CD4-positive, alpha-beta T cell (primary cell): Measurements from ENCODE around the gene MED25. TPM values are rescaled to one million over a fixed set of nuclear protein-coding genes. Genes with fewer than 3 reads are reported as not detected.

Experiments
- ATAC-seq: fragments of 200-7000 bp; cut with Tn5 transposase; one replicate; pipeline ENCODE4 v1.10.0; 2022; ENCODE audit warnings: mild to moderate bottlenecking; ENCODE audit not compliant: poor library complexity
- CTCF ChIA-PET: fragments of 350-600 bp; sonication (Branson Sonifier 250); formaldehyde crosslinking; loops from one replicate; lab custom pipeline; 2021; ENCODE audit warnings: antibody characterized with exemption, inconsistent platforms; lab: Charles Lee
- POLR2A ChIA-PET: fragments of 350-600 bp; sonication (Branson Sonifier 250); formaldehyde crosslinking; loops from one replicate; lab custom pipeline; 2021; ENCODE audit warnings: antibody characterized with exemption, inconsistent platforms; lab: Charles Lee
- DNase-seq, 14 experiments: peaks; one replicate each; pipeline ENCODE4 v3.0.0-alpha.2; 2013 to 2020; ENCODE audit warnings: mixed read lengths in 2 of 14
- H3K27ac ChIP-seq, 2 donors: one replicate each; pipeline versions ENCODE4 v1.5.1 to v1.7.0; 2013; ENCODE audit warnings: low read length in 2 of 2, low read depth in 1 of 2, mild to moderate bottlenecking in 1 of 2
- H3K27me3 ChIP-seq, 2 experiments: 1 replicate in 1 of 2; 2 replicates in 1 of 2; pipeline versions ENCODE4 v1.6.1 to v1.7.0; 2013; ENCODE audit warnings: low read length in 2 of 2, control low read depth in 1 of 2, mild to moderate bottlenecking in 1 of 2, moderate library complexity in 1 of 2; ENCODE audit not compliant: insufficient read depth in 2 of 2, control insufficient read depth in 1 of 2
- H3K36me3 ChIP-seq: one replicate; pipeline ENCODE4 v1.6.1; 2013; ENCODE audit warnings: low read length, control low read depth; ENCODE audit not compliant: insufficient read depth
- H3K4me1 ChIP-seq: one replicate; pipeline ENCODE4 v1.6.1; 2013; ENCODE audit warnings: low read length, control low read depth; ENCODE audit not compliant: insufficient read depth
- H3K4me3 ChIP-seq: one replicate; pipeline ENCODE4 v1.5.1; 2013; ENCODE audit warnings: mild to moderate bottlenecking, low read length, moderate library complexity
- H3K9me3 ChIP-seq, 2 experiments: 1 replicate in 1 of 2; 2 replicates in 1 of 2; pipeline versions ENCODE4 v1.6.1 to v1.7.0; 2013; ENCODE audit warnings: low read length in 2 of 2, mild to moderate bottlenecking in 2 of 2, control low read depth in 1 of 2, moderate library complexity in 1 of 2; ENCODE audit not compliant: control insufficient read depth in 1 of 2, insufficient read depth in 1 of 2
- H3K27ac Mint-ChIP-seq: one replicate; pipeline ENCODE4 v1.8.0; 2020; ENCODE audit warnings: mixed read lengths
- H3K27me3 Mint-ChIP-seq: one replicate; pipeline ENCODE4 v1.8.0; 2021; ENCODE audit warnings: mixed read lengths
- H3K36me3 Mint-ChIP-seq: one replicate; pipeline ENCODE4 v1.8.0; 2021; ENCODE audit warnings: low read depth, mixed read lengths
- H3K4me1 Mint-ChIP-seq: one replicate; pipeline ENCODE4 v1.8.0; 2021; ENCODE audit warnings: low read depth, mixed read lengths
- H3K4me3 Mint-ChIP-seq: one replicate; pipeline ENCODE4 v1.8.0; 2020; ENCODE audit warnings: mild to moderate bottlenecking, mixed read lengths
- H3K9me3 Mint-ChIP-seq: one replicate; pipeline ENCODE4 v1.8.0; 2020; ENCODE audit warnings: mixed read lengths
- CTCF ChIP-seq: fragments of 200-600 bp; IDR thresholded peaks from one replicate; pipeline ENCODE4 v1.8.0; 2022; ENCODE audit warnings: antibody characterized with exemption, mild to moderate bottlenecking
- intact Hi-C, 2 experiments: fragments of 100-400 bp; cut with DNase I in 1 of 2; cut with micrococcal nuclease in 1 of 2; formaldehyde crosslinking; loops; one replicate each; pipeline versions ENCODE4 v1.15.1 to v1.9.0; 2023 to 2025; cut with DNase I, micrococcal nuclease
- total RNA-seq, 174 experiments: library from RNA in 2 of 174; stranded (reverse) in 2 of 174; gene quantifications; one replicate each; pipeline ENCODE4 v1.2.3 and lab custom pipeline; 2021 to 2026

MED25 gene
- total RNA-seq, 2 experiments from 2014 or later, result 67.2 to 67.8 TPM

GRCh38 chr19:49786376-49786820 lies 31.7 kb upstream of the MED25 start:
- DNase-seq (no peak), ATAC-seq (no peak)
- H3K36me3 ChIP-seq, result peaks cover 56% of the 10 kb centered on the region
- intact Hi-C loops, result no loop called here
- Mint-ChIP-seq H3K4me1 (no peaks in the 10 kb centered on the region), H3K27me3 (no peaks in the 10 kb centered on the region), H3K4me3 (no peak overlapping the region), H3K27ac (no peak overlapping the region), H3K9me3 (no peaks in the 10 kb centered on the region), H3K36me3 (peaks cover 72% of the 10 kb centered on the region)
- ChIA-PET POLR2A (no interaction called here), CTCF (interaction anchor here (1.0 kb wide), 1 partner anchor 145 kb away, joined by 3 read pairs; no protein-coding TSS in a partner anchor)
- H3K4me1 ChIP-seq, result no peaks in the 10 kb centered on the region
- no peak overlapping the region for H3K4me3 ChIP-seq
- H3K27ac ChIP-seq, result no peak overlapping the region
- H3K9me3 ChIP-seq, result no peaks in the 10 kb centered on the region
- no peak for TF ChIP-seq CTCF
- H3K27me3 ChIP-seq, result no peaks in the 10 kb centered on the region

- H3K27ac Mint-ChIP-seq, result no peak overlapping the region
- Histone ChIP-seq H3K9me3 (no peaks in the 10 kb centered on the region), H3K4me1 (no peaks in the 10 kb centered on the region), H3K36me3 (peaks cover 64% of the 10 kb centered on the region), H3K27me3 (no peaks in the 10 kb centered on the region), H3K27ac (no peak overlapping the region), H3K4me3 (no peak overlapping the region)
- peaks cover 71% of the 10 kb centered on the region for H3K36me3 Mint-ChIP-seq
- no peaks in the 10 kb centered on the region for H3K4me1 Mint-ChIP-seq
- ChIA-PET POLR2A (no interaction called here), CTCF (interaction anchor here (1.0 kb wide), 1 partner anchor 146 kb away, joined by 3 read pairs; no protein-coding TSS in a partner anchor)
- ATAC-seq, result no peak
- no peaks in the 10 kb centered on the region for H3K9me3 Mint-ChIP-seq
- no peak overlapping the region for H3K4me3 Mint-ChIP-seq
- no peak for TF ChIP-seq CTCF
- intact Hi-C loops, result no loop called here
- no peaks in the 10 kb centered on the region for H3K27me3 Mint-ChIP-seq
- no peak for DNase-seq
Observed at GRCh38 chr19:49787746-49788145, 30.3 kb upstream of the MED25 start.

GRCh38 chr19:49788857-49789256 lies 29.2 kb upstream of the MED25 start:
- ATAC-seq (no peak), DNase-seq (no peak)
- intact Hi-C loops, result no loop called here
- Histone ChIP-seq H3K27ac (no peak overlapping the region), H3K4me1 (no peaks in the 10 kb centered on the region), H3K36me3 (peaks cover 62% of the 10 kb centered on the region), H3K9me3 (no peaks in the 10 kb centered on the region), H3K4me3 (no peak overlapping the region), H3K27me3 (no peaks in the 10 kb centered on the region)
- Mint-ChIP-seq H3K27me3 (no peaks in the 10 kb centered on the region), H3K9me3 (no peaks in the 10 kb centered on the region), H3K4me1 (no peaks in the 10 kb centered on the region), H3K27ac (no peak overlapping the region), H3K4me3 (no peak overlapping the region), H3K36me3 (peaks cover 69% of the 10 kb centered on the region)
- POLR2A ChIA-PET, result no interaction called here
- no peak for TF ChIP-seq CTCF
- CTCF ChIA-PET, result no interaction called here
